Sigmoid colon (tissue), 7 donors: ENCODE results near the gene MAPT. TPM values are rescaled to one million over a fixed set of nuclear protein-coding genes. Genes with fewer than 3 reads are reported as not detected.

Source experiments
- DNase-seq: peaks from one replicate; pipeline ENCODE4 v3.0.0-alpha.2; 2019
- H3K27ac ChIP-seq, 4 donors: fragments of 200-600 bp; sonication (generic); one replicate each; pipeline ENCODE4 v1.5.1; 2016 to 2019; ENCODE audit warnings: mild to moderate bottlenecking in 1 of 4
- H3K27me3 ChIP-seq, 3 donors: fragments of 200-600 bp; sonication (generic); one replicate each; pipeline ENCODE4 v1.5.1; 2019; ENCODE audit warnings: mild to moderate bottlenecking in 1 of 3
- H3K36me3 ChIP-seq, 4 donors: fragments of 200-600 bp; sonication (generic); one replicate each; pipeline ENCODE4 v1.5.1; 2016 to 2019
- H3K4me1 ChIP-seq, 4 donors: fragments of 200-600 bp; sonication (generic); one replicate each; pipeline ENCODE4 v1.5.1; 2017 to 2019
- H3K4me3 ChIP-seq, 4 donors: fragments of 200-600 bp; sonication (generic); one replicate each; pipeline ENCODE4 v1.5.1; 2017 to 2019; ENCODE audit warnings: mild to moderate bottlenecking in 2 of 4, moderate library complexity in 1 of 4
- H3K9me3 ChIP-seq, 4 donors: fragments of 200-600 bp in 3 of 4; sonication (generic) in 3 of 4; one replicate each; pipeline versions ENCODE4 v1.5.1 to v1.6.1; 2013 to 2019
- CTCF ChIP-seq, 4 experiments: fragments of 450-650 bp in 3 of 4; fragments of 200-600 bp in 1 of 4; IDR thresholded peaks; one replicate each; pipeline ENCODE4 v1.5.1; 2016 to 2019; ENCODE audit warnings: antibody characterized with exemption in 4 of 4, mild to moderate bottlenecking in 3 of 4, moderate library complexity in 2 of 4
- EP300 ChIP-seq, 4 donors: sonication (generic); formaldehyde crosslinking; IDR thresholded peaks; one replicate each; pipeline ENCODE4 v1.6.1; 2017; ENCODE audit warnings: antibody characterized with exemption in 4 of 4
- POLR2A ChIP-seq, 2 donors: fragments of 450-650 bp; IDR thresholded peaks; one replicate each; pipeline ENCODE4 v1.6.1; 2016; ENCODE audit warnings: antibody characterized with exemption in 2 of 2, mild to moderate bottlenecking in 2 of 2, moderate library complexity in 2 of 2
- POLR2AphosphoS5 ChIP-seq, 4 donors: sonication (generic); formaldehyde crosslinking; IDR thresholded peaks; one replicate each; pipeline ENCODE4 v1.6.1; 2017; ENCODE audit warnings: antibody characterized with exemption in 4 of 4
- WGBS, 2 donors: extraction: QIAGEN DNeasy Blood & Tissue Kit; methylation state at CpG; one replicate each; pipeline ENCODE4 v1.1.7; 2013; 5-methylcytosine and 5-hydroxymethylcytosine counted together
- intact Hi-C: fragments of 100-400 bp; cut with DNase I; formaldehyde crosslinking; loops from one replicate; pipeline ENCODE4 v1.15.1; 2023
- polyA plus RNA-seq, 3 donors: library from polyadenylated mRNA; stranded (reverse); fragments of 200-250 nt; gene quantifications; one replicate each; pipeline ENCODE4 v1.2.3, GENCODE V29; 2013
- total RNA-seq, 4 donors: library from RNA; depleted of rRNA; stranded (reverse); fragments of >200 nt; gene quantifications; one replicate each; pipeline ENCODE4 v1.1.0, GENCODE V29; 2016
- donor health status: healthy with polysubstance abuse.
- donor health status: Bipolar disorder and iron deficiency.
- donor health status: healthy.

MAPT gene
- total and polyA plus RNA-seq, 7 donors, result 0.60 to 20.5 (median 10.9) TPM; not detected in 1

GRCh38 chr17:46036491-46036890 is 142.1 kb downstream of the MAPT start:
- peaks cover 0 to 24% (median 14%) of the 10 kb centered on the region in 4 donors for H3K4me1 ChIP-seq
- no peaks in the 10 kb centered on the region for H3K27me3 ChIP-seq
- H3K27ac ChIP-seq, result no peak overlapping the region
- 96% methylated on average over 6 of the region's 6 CpGs for WGBS, 2 donors
- intact Hi-C loops, result no loop called here
- no peak overlapping the region for H3K4me3 ChIP-seq
- DNase-seq, result no peak
- TF ChIP-seq EP300 (IDR thresholded peaks at IDR 0.05), result no peak
- no peak for TF ChIP-seq CTCF (IDR thresholded peaks at IDR 0.05)
- TF ChIP-seq POLR2A (IDR thresholded peaks at IDR 0.05), result no peak
- TF ChIP-seq POLR2AphosphoS5 (IDR thresholded peaks at IDR 0.05), result no peak
- no peaks in the 10 kb centered on the region for H3K9me3 ChIP-seq
- peaks cover 39 to 89% (median 68%) of the 10 kb centered on the region in 4 donors for H3K36me3 ChIP-seq

- 43 to 72% methylated on average over 4 of the region's 4 CpGs for WGBS, 2 donors
- Histone ChIP-seq H3K27me3 (no peaks in the 10 kb centered on the region), H3K27ac (no peak overlapping the region), H3K36me3 (peaks cover 32 to 84% (median 56%) of the 10 kb centered on the region in 4 donors), H3K4me3 (no peak overlapping the region), H3K9me3 (no peaks in the 10 kb centered on the region), H3K4me1 (peaks cover 0 to 24% (median 15%) of the 10 kb centered on the region in 4 donors)
- no peak for DNase-seq
- intact Hi-C loops, result no loop called here
- no peak for TF ChIP-seq EP300 (IDR thresholded peaks at IDR 0.05)
- TF ChIP-seq POLR2A (IDR thresholded peaks at IDR 0.05), result no peak
- no peak for TF ChIP-seq POLR2AphosphoS5 (IDR thresholded peaks at IDR 0.05)
- no peak for TF ChIP-seq CTCF (IDR thresholded peaks at IDR 0.05)
Observed at GRCh38 chr17:46037722-46038255, 143.4 kb downstream of the MAPT start.

GRCh38 chr17:46038414-46038813 is 144.1 kb downstream of the MAPT start:
- WGBS, 2 donors, result 96% methylated on average over 6 of the region's 6 CpGs

DNA sequence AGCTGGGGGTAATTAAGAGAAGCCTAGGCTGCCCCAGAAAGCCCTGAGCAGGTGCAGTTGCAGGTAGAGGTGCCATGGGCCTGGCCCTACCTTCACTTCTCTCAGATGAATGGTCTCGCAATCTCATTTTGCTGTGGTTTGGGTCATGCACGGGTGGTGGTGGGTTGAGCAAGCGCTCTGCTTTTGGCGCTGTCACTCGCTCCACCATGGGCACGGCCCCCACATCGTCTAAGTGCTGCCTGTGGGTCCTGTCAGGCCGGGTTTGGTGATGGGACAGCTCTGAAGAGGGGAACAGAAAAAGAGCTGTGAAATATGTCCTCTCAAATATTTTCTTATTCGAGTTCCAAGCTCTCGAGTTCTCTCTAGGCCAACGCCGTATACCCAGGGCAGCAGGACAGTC is 144.6 kb downstream of the MAPT start:
- intact Hi-C loops, result no loop called here
- peak overlapping the region in 1 of 4 donors; percentile 11 for H3K27ac ChIP-seq
- DNase-seq, result no peak
- H3K4me3 ChIP-seq, result no peak overlapping the region
- TF ChIP-seq EP300 (IDR thresholded peaks at IDR 0.05), result no peak
- no peak for TF ChIP-seq POLR2A (IDR thresholded peaks at IDR 0.05)
- no peak for TF ChIP-seq POLR2AphosphoS5 (IDR thresholded peaks at IDR 0.05)
- TF ChIP-seq CTCF (IDR thresholded peaks at IDR 0.05), result no peak
- H3K4me1 ChIP-seq, result peaks cover 0 to 32% (median 21%) of the 10 kb centered on the region in 4 donors
- peaks cover 21 to 80% (median 44%) of the 10 kb centered on the region in 4 donors for H3K36me3 ChIP-seq
- WGBS, 2 donors, result 94 to 96% methylated on average over 12 of the region's 12 CpGs
- no peaks in the 10 kb centered on the region for H3K27me3 ChIP-seq
- H3K9me3 ChIP-seq, result no peaks in the 10 kb centered on the region

More at GRCh38 chr17:46038414-46038813, 144.1 kb downstream of the MAPT start:
- Histone ChIP-seq H3K27me3 (no peaks in the 10 kb centered on the region), H3K27ac (no peak overlapping the region), H3K4me1 (peaks cover 0 to 27% (median 18%) of the 10 kb centered on the region in 4 donors), H3K9me3 (no peaks in the 10 kb centered on the region), H3K36me3 (peaks cover 25 to 83% (median 49%) of the 10 kb centered on the region in 4 donors), H3K4me3 (no peak overlapping the region)
- intact Hi-C loops, result no loop called here
- TF ChIP-seq EP300 (IDR thresholded peaks at IDR 0.05), result no peak
- no peak for TF ChIP-seq CTCF (IDR thresholded peaks at IDR 0.05)
- no peak for TF ChIP-seq POLR2AphosphoS5 (IDR thresholded peaks at IDR 0.05)
- TF ChIP-seq POLR2A (IDR thresholded peaks at IDR 0.05), result no peak
- no peak for DNase-seq
